ENCODE data around the gene ALMS1. TPM values are rescaled to one million over a fixed set of nuclear protein-coding genes. Genes with fewer than 3 reads are reported as not detected.
"Not testable (repeated sequence)": the region's sequence is repeated elsewhere in the genome, so short reads cannot be mapped to it uniquely, and the experiment has no call there.

Gene ALMS1
- polyA plus RNA-seq, 2 of the 4 experiments (the other 2 are of a cell fraction): 5.2 to 13.5 TPM

- no peaks in the 10 kb centered on the region for H3K4me1 ChIP-seq
- H3K4me2 ChIP-seq: no peak overlapping the region
- H3K27ac ChIP-seq: no peak overlapping the region
- FAIRE-seq (no peak), DNase-seq (ENCODE audit: low read depth in 1 of 2, low spot score in 1 of 2) (no peak), ATAC-seq (no peak)
- ChIA-PET CTCF (interaction anchor here (1.0 kb wide), 1 partner anchor 20 kb away, joined by 4 read pairs; no protein-coding TSS in a partner anchor), POLR2A (no interaction called here)
- H3K9me3 ChIP-seq: 0 out of 3 replicates have a peak, but pooled peaks cover 3% of the 10 kb centered on the region
- 87% methylated on average over 2 of the region's 2 CpGs for WGBS (ENCODE audit: missing lambda C conversion rate)
- H3K4me3 ChIP-seq: no peak overlapping the region
- TF ChIP-seq, protein P1, sequence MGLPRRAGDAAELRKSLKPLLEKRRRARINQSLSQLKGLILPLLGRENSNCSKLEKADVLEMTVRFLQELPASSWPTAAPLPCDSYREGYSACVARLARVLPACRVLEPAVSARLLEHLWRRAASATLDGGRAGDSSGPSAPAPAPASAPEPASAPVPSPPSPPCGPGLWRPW (IDR thresholded peaks at IDR 0.05): no peak
- no peak for TF ChIP-seq ZNF302 (CRISPR knock-in tag; IDR thresholded peaks at IDR 0.05)
- no peak for TF ChIP-seq CBX2 (IDR thresholded peaks at IDR 0.05; ENCODE audit: borderline replicate concordance, low read depth)
- TF ChIP-seq TP53 (CRISPR knock-in tag; IDR thresholded peaks at IDR 0.05): no peak
- no peak for TF ChIP-seq BCL3 (IDR thresholded peaks at IDR 0.05)
- no peak for TF ChIP-seq HOXB13 (CRISPR knock-in tag; IDR thresholded peaks at IDR 0.05; ENCODE audit: low read depth)
- TF ChIP-seq REST (IDR thresholded peaks at IDR 0.05): no peak
- TF ChIP-seq ZFP36 (IDR thresholded peaks at IDR 0.05; ENCODE audit: borderline replicate concordance, partially characterized antibody): no peak
- TF ChIP-seq KDM1A (IDR thresholded peaks at IDR 0.05; ENCODE audit: low read depth): no peak
- TF ChIP-seq MAZ (IDR thresholded peaks at IDR 0.05; ENCODE audit: borderline replicate concordance, low read depth, low read length): no peak
- no peak for TF ChIP-seq CBX8 (IDR thresholded peaks at IDR 0.05)
- TF ChIP-seq POLR2AphosphoS2 (conservative IDR thresholded peaks at IDR 0.05; ENCODE audit: low read length): no peak
- TF ChIP-seq RNF2 (IDR thresholded peaks at IDR 0.05; ENCODE audit: borderline replicate concordance, low read depth): no peak
- no peak for TF ChIP-seq EHMT2 (IDR thresholded peaks at IDR 0.05; ENCODE audit: low read depth)
Observed at GRCh38 chr2:73503992-73504570, 118.4 kb downstream of the ALMS1 start.

DNA sequence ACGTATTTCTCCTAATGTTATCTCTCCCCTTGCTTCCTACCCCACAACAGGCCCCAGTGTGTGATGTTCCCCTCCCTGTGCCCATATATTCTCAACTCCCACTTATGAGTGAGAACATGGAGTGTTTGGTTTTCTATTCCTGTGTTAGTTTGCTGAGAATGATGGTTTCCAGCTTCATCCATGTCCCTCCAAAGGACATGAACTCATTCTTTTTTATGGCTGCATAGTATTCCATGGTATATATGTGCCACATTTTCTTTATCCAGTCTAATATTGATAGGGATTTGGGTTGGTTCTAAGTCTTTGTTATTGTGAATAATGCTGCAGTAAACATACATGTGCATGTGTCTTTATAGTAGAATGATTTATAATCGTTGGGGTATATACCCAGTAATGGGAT is 119.2 kb downstream of the ALMS1 start:
- DNase-seq (ENCODE audit: low read depth in 1 of 2, low spot score in 1 of 2); H3K27ac ChIP-seq; H3K4me1 ChIP-seq; H3K9me3 ChIP-seq; POLR2A ChIA-PET; FAIRE-seq; ATAC-seq; H3K4me2 ChIP-seq; H3K4me3 ChIP-seq: not testable (repeated sequence)
- CTCF ChIA-PET: interaction anchor here (1.0 kb wide), 1 partner anchor 19 kb away, joined by 4 read pairs; no protein-coding TSS in a partner anchor
- WGBS (ENCODE audit: missing lambda C conversion rate): 90% methylated on average over 2 of the region's 2 CpGs

- H3K9me3 ChIP-seq; H3K4me2 ChIP-seq; FAIRE-seq; H3K4me1 ChIP-seq; POLR2A ChIA-PET; DNase-seq (ENCODE audit: low read depth in 1 of 2, low spot score in 1 of 2); H3K4me3 ChIP-seq; H3K27ac ChIP-seq; ATAC-seq: not testable (repeated sequence)
- CTCF ChIA-PET: interaction anchor here (0.7 kb wide), 1 partner anchor 825 kb away, joined by 3 read pairs; no protein-coding TSS in a partner anchor
- 80% methylated on average over 1 of the region's 5 CpGs for WGBS (ENCODE audit: missing lambda C conversion rate)
Observed at GRCh38 chr2:73510470-73510869, 124.8 kb downstream of the ALMS1 start.
